SKM-1 treated with dmso at 0.1 percent for 144 hours (cell line): ENCODE measurements around the gene DCAF7.

ENCODE experiments used
- DNase-seq: peaks from one replicate; lab custom pipeline; 2025; ENCODE audit not compliant: unreplicated experiment; lab: John Stamatoyannopoulos, UW

The DCAF7 gene

GRCh38 chr17:63543822-63544420, 6.4 kb upstream of the DCAF7 start:
- DNase-seq, result no peak

GRCh38 chr17:63544467-63545301, 5.6 kb upstream of the DCAF7 start:
- no peak for DNase-seq

- no peak for DNase-seq
These were observed 3.8 kb upstream of the DCAF7 start for GRCh38 chr17:63546308-63547082.

- DNase-seq, result no peak
These were observed 3.2 kb upstream of the DCAF7 start for GRCh38 chr17:63547083-63547523.

GRCh38 chr17:63549289-63549945, 860 bp upstream of the DCAF7 start:
- no peak for DNase-seq

- no peak for DNase-seq
These were observed 751 bp downstream of the DCAF7 start for GRCh38 chr17:63550817-63551639.

GRCh38 chr17:63552211-63552610, 1.9 kb downstream of the DCAF7 start:
- no peak for DNase-seq

- DNase-seq, result no peak
These were observed 5.4 kb downstream of the DCAF7 start for GRCh38 chr17:63555500-63556156.

GRCh38 chr17:63557416-63557815, 7.1 kb downstream of the DCAF7 start:
- DNase-seq, result no peak

- no peak for DNase-seq
These were observed 8.2 kb downstream of the DCAF7 start for GRCh38 chr17:63558441-63558840.

GRCh38 chr17:63561819-63562218, 11.5 kb downstream of the DCAF7 start:
- DNase-seq, result no peak

- DNase-seq, result no peak
These were observed 13.1 kb downstream of the DCAF7 start for GRCh38 chr17:63563339-63563738.

GRCh38 chr17:63564562-63564961, 14.3 kb downstream of the DCAF7 start:
- no peak for DNase-seq

- no peak for DNase-seq
These were observed 17.0 kb downstream of the DCAF7 start for GRCh38 chr17:63567229-63567628.

- DNase-seq, result no peak
These were observed 18.3 kb downstream of the DCAF7 start for GRCh38 chr17:63568563-63568962.

- DNase-seq, result peak; percentile 60
These were observed 21.5 kb downstream of the DCAF7 start for GRCh38 chr17:63571632-63572310.

- DNase-seq, result no peak
These were observed 23.4 kb downstream of the DCAF7 start for GRCh38 chr17:63573634-63574033.

- DNase-seq, result no peak
These were observed 27.9 kb downstream of the DCAF7 start for GRCh38 chr17:63578027-63578768.

GRCh38 chr17:63578769-63579111, 28.5 kb downstream of the DCAF7 start:
- no peak for DNase-seq
